HG02973 (cell line): Measurements from ENCODE around the gene CD300E.
"Not testable (repeated sequence)": the region's sequence is repeated elsewhere in the genome, so short reads cannot be mapped to it uniquely, and the experiment has no call there.

Source experiments
- ATAC-seq: cut with Tn5 transposase; IDR thresholded peaks from one replicate; pipeline ENCODE4 v1.9.1; 2021; ENCODE audit warnings: moderate library complexity; ENCODE audit not compliant: unreplicated experiment

CD300E gene

DNA sequence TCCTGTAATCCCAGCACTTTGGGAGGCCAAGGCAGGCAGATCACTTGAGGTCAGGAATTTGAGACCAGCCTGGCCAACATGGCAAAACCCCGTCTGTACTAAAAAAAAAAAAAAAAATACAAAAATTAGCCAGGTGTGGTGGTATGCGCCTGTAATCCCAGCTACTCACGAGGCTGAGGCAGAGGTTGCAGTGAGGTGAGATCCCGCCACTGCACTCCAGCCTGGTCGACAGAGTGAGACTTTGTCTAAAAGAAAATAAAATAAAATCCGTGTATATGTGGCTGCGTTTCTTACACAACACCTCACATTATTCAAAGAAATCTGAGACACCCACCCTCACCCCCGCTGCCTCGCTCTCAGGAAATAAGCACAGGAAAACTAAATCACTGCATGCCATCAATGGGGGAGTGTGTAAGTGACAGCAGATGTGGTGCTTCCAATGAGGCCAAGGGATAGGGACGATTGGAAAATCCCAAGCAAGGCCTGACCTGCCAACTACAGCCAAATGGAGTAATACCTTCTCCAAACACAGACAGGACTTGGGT is 13.1 kb upstream of the CD300E start:
- ATAC-seq = not testable (repeated sequence)

DNA sequence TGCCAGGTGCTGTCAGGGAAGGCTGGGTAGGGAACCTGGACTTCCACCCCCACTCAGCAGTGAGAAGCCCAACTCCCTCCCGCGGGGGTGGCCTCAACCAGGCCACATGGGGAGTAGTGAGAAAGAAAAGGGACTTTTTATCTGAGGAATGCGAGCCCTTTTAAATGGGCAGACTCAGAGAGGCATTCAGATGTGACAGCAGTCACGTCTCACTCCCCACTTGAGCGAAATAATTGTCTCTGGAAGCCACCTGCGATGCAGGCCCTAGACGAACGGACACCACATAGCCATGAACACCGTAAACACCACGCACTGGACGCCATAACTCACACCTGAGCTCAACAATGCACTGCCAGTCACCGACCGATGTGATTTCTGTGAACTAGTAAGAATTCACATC is 11.9 kb upstream of the CD300E start:
- no peak for ATAC-seq

DNA sequence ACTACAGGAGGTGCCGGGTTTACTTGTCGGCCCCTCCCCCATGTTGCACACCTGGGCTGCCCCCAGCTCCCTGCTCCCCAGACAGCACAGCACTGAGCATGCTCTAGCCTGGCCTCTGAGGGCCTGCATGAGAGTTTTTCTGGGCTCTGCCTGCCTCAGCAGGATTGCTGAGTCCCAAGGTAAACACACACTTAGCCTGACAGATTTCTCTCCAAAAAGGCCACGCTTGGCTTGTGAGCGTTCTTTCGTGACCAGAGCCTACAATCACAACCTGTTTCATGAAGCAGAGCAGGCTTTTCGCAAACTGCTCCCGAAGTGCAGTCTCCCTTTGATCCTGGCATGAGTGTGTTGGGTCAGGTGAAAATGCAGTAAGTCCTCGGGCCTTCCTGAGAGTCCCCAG is 9.8 kb upstream of the CD300E start:
- ATAC-seq = no peak

DNA sequence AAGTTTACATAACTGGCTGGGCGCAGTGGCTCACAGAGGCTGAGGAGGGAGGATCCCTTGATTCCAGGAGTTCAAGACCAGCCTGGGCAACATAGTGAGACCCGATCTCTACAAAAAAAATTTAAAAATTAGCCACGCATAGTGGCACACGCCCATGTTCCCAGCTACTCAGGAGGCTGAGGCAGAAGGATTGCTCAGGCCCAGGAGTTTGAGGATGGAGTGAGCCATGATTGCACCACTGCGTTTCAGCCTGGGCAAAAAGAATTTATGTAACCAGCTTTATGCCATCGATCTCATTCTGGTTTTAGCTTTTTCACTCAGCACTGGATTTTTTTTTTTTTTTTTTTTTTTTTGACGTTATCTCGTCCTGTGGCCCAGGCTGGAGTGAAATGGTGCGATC is 9.1 kb upstream of the CD300E start:
- ATAC-seq = no peak

DNA sequence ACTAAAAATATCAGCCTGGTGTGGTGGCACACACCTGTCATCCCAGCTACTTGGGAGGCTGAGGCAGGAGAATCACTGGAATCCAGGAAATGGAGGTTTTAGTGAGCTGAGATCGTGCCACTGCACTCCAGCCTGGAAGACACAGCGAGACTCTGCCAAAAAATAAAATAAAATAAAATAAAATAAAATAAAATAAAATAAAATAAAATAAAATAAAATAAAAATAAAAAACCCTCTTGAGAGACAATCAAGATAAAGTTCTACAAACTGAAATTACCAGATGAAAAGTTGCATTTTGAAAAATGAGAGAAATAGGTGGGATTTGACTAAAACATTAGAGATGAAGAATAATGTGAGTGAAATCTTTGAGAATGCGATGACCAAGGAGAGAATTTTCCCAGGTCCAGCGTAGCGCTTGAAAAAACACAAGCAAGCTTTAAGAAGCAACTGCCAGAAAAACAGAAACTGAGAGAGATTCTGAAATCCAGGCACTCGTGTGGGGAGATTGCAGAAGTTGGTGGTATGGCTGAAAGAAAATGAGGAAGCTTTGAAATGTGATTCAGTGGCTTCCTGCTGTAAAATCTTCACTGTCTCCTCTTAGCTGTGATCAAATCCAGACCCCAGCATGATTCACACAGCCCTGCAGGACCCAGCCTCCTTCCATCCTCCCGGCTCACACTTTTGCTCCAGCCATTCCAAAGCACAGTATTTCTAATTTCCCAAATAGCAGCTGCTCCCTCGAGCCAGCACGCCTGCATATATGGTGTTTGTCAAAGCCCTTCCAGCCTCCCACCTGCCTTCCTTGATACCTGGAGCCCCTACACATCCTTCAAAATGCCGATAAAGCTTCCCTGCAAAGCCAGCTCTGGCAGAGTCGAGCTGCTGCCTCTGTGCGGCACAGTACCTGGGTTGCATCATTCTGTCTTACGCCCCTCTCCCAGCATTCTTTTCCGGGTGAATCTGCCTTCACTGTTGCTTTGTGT is 8.2 kb upstream of the CD300E start:
- ATAC-seq = no peak

DNA sequence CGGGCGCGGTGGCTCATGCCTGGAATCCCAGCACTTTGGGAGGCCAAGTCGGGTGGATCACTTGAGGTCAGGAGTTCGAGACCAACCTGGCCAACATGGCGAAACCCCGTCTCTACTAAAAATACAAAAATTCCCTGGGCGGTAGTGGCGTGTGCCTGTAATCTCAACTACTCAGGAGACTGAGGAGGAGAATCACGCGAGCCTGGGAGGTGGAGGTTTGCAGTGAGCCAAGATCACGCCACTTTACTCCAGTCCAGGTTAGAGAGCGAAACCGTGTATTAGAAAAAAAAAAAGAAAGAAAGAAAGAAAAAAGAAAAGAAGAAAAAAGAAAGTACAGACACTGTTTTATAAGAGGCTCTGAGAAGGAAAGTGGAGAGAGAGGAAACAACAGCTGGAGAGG is 6.7 kb upstream of the CD300E start:
- ATAC-seq = not testable (repeated sequence)

DNA sequence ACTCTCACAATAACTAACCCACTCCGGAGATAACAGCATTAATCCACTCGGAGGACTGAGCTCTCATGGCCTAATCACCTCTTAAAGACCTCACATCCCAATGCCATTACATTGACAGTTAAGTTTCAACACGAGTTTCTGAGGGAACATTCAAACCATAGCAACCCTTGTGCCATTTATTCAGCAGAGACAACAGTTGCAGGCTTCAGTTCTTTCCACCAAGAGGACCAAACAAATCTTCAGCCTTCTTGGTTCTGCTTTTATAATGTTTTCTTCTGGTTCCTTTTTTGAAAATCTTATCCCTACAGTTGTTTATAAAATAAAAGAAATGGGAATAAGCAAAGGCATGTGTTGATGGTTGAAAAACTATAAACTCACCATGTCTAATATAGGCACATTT is 2.1 kb upstream of the CD300E start:
- ATAC-seq = no peak

DNA sequence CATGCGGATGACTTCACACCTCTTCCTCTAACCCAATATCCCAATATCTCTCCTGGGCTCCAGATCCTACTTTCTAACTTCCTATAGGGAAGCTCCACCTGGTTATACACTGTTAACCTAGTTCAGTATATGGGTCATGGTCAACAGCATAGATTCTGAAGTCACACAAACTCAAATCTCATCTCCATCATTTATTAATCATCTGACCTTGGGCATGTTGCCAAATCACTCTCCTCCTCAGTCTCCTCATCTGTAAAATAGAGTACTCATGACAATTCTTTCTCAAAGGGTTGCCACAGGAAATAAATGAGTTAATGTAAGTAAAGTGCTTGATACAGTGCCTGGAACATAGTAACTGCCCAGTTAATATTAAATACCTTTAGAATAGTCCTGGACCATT is 593 bp upstream of the CD300E start:
- no peak for ATAC-seq

DNA sequence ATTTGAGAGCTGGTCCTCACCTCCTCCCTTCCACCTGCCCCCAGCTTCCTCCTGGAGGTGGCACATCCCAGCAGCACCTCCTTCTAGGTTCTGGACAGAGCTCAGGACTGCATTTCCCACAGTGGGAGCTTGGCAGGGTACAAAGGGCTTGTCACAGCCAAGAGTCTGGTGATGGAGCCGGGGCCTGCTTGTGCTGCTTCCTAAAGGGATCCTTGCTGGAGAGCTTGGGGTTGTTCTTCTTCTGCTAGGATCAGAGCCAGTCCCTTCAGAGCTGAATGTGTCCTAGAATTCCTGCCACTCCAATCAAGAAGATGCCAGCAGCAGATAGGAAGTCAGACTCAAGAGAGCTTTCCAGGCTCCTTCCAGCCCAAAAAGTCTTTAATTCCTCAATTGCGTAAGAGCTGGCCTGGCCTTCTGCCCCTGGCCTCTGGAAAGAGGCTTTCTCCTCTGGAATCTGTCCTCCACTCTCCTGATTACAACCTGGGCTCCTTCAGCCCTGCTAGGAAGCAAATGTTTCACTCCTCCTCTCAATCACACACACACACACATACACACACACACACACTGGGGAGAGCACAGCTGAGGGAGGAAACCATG is 4.4 kb downstream of the CD300E start:
- ATAC-seq = no peak

DNA sequence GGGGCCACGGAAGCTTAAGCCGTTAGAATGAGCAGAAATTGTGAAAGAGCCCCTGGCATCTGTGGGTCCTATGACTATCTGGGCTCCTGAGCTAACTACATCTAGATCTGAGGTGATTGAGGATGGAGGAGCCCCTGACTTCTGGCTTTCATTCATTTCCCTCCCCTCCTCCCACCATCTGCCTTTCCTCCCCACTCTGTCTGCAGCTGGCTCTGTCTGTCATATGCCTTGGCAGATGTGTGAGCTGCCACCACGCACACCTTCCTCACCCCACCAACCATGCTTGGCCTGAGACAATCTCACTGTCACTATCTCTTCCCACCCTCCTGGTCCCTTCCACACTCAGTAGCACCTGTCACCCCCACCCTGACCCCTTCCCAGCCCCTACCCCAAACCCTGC is 5.1 kb downstream of the CD300E start:
- ATAC-seq = no peak

DNA sequence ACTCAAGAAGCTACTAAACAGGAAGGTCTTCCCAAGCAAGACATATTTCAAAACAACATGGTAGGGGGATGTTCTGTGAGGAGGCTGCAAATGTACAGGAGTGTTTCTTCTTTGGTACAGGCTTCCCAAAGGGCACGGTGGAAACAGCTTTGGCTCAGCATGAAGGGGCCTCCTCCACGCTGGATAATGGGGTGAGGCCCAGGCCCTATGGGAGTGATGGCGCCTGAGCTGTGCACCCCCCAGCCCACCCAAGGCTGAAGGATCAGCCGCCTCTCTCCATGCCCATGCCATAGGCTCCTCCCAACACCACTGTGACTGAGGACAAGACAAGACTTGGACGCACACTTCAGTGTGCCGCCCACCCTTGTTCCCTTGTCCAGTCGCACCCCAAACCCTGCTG is 6.8 kb downstream of the CD300E start:
- no peak for ATAC-seq

DNA sequence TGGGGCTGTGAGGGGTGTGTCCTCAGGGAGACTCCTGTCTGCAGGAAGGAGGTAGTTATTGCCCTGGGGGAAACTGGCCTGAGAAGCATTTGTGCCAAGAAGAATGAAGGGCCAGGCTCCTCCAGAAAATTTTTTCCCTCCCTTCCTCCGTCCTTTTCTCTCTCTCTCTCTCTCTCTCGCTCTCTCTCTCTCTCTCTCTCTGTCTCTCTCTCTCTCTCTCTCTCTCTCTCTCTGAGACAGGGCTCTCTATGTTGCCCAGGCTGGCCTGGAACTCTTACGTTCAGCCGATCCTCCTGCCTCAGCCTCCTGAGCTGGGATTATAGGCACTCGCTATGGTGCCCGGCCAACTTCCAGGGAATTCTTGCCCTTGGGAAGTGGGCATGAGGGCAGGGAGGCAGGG is 11.5 kb downstream of the CD300E start:
- no peak for ATAC-seq

DNA sequence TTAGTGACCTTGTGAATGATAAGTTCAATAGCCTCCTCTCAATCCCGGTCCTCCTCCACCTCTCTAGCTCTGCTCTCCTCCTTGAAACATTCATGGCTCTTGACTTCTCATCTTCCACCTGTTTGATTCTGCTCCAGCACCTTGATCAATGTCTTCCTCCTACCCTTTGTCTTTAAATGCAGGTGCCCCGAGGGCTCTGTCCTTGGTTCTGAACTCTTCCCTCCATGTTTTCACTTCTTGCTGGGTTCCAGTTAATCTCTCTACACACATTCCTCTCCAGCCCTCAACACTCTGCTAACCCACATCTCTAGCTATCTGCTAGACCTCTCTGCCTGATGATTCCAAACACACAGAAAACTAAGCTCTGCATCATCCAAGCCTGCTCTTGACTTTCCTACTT is 13.4 kb downstream of the CD300E start:
- no peak for ATAC-seq

DNA sequence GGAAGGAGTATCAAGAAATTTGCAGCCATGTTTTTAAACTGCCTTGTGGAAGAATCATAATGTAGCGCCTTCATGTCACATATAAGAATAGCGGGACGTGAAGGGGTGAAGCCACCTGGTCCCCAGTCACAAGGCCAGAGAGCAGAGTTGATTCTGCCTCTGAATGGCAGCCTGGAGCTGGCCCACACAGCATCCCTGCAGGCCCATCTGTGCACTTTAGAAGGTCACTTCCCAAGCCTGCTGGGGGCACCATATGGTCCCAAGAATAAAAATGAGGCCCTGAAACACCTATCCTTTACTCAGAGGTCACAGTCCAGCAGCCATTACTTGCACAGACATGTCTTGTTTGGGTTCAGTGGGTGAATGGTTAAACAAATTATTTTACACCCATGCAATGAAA is 15.0 kb downstream of the CD300E start:
- no peak for ATAC-seq

DNA sequence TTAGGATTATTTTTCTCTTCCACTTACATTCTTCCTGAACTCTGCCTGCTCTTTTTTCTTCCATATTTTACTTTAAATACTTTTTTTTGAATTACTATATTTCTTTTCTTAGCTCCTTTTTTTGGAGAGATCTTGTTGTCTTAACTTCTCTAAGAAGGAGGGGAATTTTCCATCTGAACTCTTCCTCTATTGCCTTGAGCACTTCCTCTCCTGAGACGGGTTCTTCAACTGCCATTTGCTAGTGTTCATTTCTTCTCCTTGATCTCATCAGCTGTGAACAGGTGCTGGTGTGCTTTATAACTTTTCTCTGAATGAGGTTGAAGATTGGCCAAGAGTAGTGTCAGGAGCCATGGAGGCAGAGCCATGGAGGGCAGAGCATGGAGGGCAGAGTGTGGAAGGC is 16.3 kb downstream of the CD300E start:
- no peak for ATAC-seq

DNA sequence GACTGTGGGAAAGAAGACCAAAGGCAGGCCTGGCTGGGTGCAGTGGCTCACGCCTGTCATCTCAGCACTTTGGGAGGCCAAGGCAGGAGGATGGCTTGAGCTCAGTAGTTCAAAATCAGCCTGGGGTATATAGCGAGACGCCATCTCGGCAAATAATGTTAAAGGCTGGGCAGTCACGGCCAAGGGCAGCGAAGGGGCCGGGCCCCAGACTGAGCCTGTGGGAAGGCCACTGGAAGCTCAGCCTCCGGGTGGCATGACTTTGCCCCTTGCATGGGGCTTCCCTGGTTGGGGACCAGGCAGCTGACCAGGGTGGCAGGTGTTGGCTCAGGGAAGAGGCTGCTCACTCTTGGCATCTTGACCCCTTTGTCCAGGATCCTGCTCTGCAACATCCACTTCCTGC is 17.5 kb downstream of the CD300E start:
- no peak for ATAC-seq

DNA sequence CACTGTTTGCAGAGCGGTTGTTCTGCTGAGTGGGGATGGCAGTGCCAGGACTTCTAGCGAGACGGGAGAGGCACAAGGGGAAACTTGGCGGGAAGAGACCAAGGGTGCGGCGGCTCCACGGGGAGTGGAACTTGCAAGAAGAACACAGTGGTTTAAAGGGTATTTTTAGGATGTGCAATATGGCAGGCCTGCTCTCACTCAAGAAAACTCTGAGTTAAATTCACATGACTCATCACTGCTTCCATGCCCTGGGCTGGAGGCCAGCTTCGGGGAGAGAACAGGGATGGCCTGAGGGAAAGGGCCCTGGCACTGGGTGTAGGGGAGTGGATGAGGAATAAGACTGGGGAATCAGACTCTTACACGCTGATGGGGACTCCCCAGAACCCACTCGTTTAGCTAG is 18.2 kb downstream of the CD300E start:
- no peak for ATAC-seq

DNA sequence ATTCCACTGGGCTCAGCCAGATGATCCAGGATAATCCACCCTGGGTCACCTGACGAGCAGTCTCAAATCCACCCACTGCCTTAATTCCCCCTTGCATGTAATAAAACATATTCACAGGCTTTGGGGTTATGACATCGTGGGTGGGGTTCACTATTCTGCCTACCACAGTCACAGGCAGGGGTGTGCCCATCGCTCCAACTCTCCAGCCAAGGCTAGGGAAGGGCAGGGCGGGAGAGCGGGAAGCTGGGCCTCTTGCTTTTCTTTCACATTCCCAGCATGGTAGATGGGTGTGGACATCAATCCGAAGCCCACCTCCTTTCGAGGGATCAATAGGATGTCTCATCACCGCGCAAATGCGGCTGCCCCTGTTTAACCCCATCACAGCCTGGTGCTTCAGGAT is 18.8 kb downstream of the CD300E start:
- ATAC-seq = no peak

DNA sequence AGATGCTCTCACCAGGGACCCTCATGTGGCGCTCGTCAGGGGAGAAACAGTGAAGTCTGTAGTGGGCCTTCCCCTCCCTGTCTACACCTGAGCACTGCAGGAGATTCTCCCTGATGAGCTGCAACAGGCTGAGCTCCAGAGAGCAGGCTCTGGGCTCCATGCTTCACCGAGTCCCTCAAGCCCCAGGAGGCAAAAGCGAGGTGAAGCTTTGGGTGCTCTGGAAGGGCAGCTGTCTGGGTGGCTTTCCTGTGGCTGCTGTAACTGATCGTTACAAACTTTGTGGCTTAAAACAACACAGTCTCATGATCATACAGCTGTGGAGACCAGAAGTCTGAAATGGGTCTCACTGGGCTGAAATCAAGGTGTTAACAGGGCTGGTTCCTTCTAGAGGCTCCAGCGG is 19.3 kb downstream of the CD300E start:
- no peak for ATAC-seq

DNA sequence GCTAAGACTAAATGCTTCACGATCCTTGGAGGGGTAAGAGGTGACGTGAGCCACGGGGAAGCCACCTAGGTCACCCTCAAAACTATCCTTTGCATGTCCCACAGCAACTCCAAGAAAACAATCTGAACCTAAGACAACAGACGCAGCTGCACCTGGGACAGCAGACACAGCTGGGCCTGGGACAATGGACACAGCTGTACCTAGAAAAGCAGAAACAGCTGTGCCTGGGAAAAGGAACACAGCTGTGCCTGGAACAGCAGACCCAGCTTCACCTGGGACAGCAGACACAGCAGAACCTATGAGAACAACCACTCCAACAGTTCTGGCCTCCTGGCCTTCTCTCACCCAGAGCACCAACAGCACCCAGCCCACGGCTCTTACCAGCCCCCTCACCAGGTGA is 19.8 kb downstream of the CD300E start:
- ATAC-seq = no peak

DNA sequence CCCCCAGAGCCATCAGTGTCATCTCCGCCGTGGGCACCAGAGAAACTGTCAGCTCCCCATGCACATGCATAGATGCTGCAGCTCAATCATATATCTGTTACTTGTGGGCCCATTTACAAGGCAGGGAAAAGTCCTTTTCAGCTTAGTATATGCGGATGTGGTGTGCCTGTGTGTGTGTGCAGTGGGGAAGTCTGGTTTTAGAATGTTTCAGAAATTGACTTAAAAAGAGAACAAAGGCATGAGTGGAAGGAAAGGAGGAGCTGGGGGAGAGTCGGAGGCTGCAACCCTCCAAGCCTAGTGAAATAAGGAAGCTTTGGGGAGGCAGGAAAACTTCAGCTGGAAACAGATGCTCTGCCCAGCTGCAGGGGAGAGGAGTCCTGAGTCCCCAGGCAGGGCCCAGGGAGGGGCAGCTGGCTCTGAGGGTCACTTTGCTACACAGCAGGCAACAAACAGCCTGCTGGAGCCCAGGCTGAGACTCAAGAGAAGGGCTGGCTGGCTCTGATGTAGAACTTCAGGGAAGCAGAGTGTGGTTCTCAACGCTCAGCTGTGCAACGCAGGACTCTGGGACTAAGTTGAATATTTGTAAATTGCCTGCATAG is 20.4 kb downstream of the CD300E start:
- ATAC-seq = no peak
